ENCODE measurements around the gene ADH5.

DNA sequence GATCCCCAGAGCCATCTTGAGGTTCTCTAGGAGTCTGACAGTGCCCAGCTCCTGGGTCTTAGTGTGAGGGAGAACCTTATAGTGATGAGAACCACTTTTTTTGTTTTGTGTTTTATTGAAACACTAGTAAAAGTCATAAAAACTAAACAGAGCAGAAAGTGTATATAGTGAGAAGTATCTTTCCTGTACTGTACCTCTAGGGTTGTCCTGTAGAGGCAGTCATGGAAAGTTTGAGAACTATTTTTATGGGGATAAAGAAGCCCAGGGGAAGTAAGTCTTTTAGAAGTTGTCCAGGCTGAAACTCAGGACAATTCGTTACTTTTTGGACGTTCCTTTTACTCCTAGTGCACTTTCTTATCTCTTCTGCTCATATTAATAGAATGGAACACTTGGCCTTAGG, 40.9 kb downstream of the ADH5 start:
- no peak for TF ChIP-seq POLR2A (IDR thresholded peaks at IDR 0.05)
- TF ChIP-seq, protein P1, sequence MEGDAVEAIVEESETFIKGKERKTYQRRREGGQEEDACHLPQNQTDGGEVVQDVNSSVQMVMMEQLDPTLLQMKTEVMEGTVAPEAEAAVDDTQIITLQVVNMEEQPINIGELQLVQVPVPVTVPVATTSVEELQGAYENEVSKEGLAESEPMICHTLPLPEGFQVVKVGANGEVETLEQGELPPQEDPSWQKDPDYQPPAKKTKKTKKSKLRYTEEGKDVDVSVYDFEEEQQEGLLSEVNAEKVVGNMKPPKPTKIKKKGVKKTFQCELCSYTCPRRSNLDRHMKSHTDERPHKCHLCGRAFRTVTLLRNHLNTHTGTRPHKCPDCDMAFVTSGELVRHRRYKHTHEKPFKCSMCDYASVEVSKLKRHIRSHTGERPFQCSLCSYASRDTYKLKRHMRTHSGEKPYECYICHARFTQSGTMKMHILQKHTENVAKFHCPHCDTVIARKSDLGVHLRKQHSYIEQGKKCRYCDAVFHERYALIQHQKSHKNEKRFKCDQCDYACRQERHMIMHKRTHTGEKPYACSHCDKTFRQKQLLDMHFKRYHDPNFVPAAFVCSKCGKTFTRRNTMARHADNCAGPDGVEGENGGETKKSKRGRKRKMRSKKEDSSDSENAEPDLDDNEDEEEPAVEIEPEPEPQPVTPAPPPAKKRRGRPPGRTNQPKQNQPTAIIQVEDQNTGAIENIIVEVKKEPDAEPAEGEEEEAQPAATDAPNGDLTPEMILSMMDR (IDR thresholded peaks at IDR 0.05): no peak
- TF ChIP-seq POLR2AphosphoS5 (IDR thresholded peaks at IDR 0.05; ENCODE audit: insufficient read depth in 1 of 2, low read depth in 1 of 2): no peak

Measured in vagina (tissue), 2 donors.